ENCODE data around the gene HNRNPF. TPM values are rescaled to one million over a fixed set of nuclear protein-coding genes. Genes with fewer than 3 reads are reported as not detected.

Gene HNRNPF
- total and polyA plus RNA-seq, 2 donors (not counting 3 experiments of a cell fraction or from before 2014, with no cell fraction given) = 144 to 230 TPM

DNA sequence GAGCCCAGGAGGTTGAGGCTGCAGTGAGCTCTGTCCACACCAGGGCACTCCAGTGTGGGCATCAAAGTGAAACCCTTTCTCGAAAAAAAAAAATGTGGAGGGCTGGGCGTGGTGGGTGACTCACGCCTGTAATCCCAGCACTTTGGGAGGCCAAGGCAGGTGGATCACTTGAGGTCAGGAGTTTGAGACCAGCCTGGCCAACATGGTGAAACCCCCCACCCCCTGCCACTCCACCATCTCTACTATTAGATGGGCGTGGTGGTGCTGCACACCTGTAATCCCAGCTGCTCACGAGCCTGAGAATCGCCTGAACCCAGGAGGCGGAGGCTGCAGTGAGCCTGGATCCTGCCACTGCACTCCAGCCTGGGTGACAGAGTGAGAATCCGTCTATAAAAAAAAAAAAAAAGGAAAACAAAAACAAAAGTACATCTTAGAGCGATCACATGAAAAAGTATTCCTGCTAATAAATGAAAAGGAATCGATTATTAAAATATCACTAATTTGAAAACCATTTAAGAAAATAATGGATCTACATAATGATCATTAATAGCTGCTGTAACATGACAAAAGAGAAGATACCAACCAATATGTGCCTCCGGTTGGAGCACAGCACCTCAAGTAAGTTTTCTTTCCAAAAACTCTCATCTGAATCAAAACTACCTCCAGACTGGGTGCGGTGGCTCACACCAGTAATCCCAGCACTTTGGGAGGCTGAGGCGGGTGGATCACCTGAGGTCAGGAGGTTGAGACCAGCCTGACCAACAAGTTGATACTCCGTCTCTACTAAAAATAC, 4.9 kb downstream of the HNRNPF start:
- dilution Hi-C loops (cut with MboI; ENCODE audit: extremely low pct_ligation_motif_present, low sequenced_read_pairs) = no loop called here
- Histone ChIP-seq H3K9me3 (replicated peaks; ENCODE audit: control insufficient read depth, insufficient read depth, low read length) (no peaks in the 10 kb centered on the region), H3K27ac (ENCODE audit: insufficient read depth, low read depth, low read length) (no peak overlapping the region), H2AFZ (ENCODE audit: low read depth, low read length) (no peak overlapping the region), H3K9me1 (replicated peaks; ENCODE audit: control insufficient read depth, extremely low read depth, insufficient read depth, low read length) (no peaks in the 10 kb centered on the region), H4K20me1 (replicated peaks; ENCODE audit: control insufficient read depth, extremely low read depth, insufficient read depth, low read length) (peaks cover 5% of the 10 kb centered on the region), H3K4me2 (ENCODE audit: insufficient read depth, low read length) (no peak overlapping the region), H3K9ac (replicated peaks; ENCODE audit: extremely low read depth, insufficient read depth, low read length) (no peak overlapping the region), H3K79me2 (ENCODE audit: control insufficient read depth, insufficient read depth, low read length) (peaks cover 94% of the 10 kb centered on the region), H3K4me3 (replicated peaks in 1 of 3; ENCODE audit: insufficient read depth in 1 of 3, low read depth in 1 of 3, low read length in 3 of 3) (no peak overlapping the region), H3K36me3 (ENCODE audit: control insufficient read depth in 2 of 2, extremely low read depth in 1 of 2, insufficient read depth in 2 of 2, low read length in 2 of 2) (peaks cover 0 to 2% of the 10 kb centered on the region in 2 experiments), H3K27me3 (ENCODE audit: control insufficient read depth in 2 of 2, insufficient read depth in 2 of 2, low read length in 2 of 2) (no peaks in the 10 kb centered on the region), H3K4me1 (ENCODE audit: control insufficient read depth, extremely low read depth, insufficient read depth, low read length) (peaks cover 41% of the 10 kb centered on the region)
- BruUV-seq (replicated peaks) = no TSS peak
- FAIRE-seq (no peak), DNase-seq (ENCODE audit: low read depth, low spot score) (no peak)
- no peak for TF ChIP-seq FOS (IDR thresholded peaks at IDR 0.05; ENCODE audit: borderline replicate concordance, insufficient read depth, low read length)
- intact Hi-C loops (cut with micrococcal nuclease) = no loop called here
- POLR2A ChIA-PET = no interaction called here
- CTCF ChIA-PET = no interaction called here

- no peak for FAIRE-seq
- H3K36me3 ChIP-seq (ENCODE audit: control insufficient read depth in 2 of 2, extremely low read depth in 1 of 2, insufficient read depth in 2 of 2, low read length in 2 of 2) = peaks cover 0 to 2% of the 10 kb centered on the region in 2 experiments
- POLR2A ChIA-PET = interaction anchor here (0.5 kb wide), 1 partner anchor 15 kb away, joined by 9 read pairs; no protein-coding TSS in a partner anchor
- BruUV-seq (replicated peaks) = no TSS peak
- H4K20me1 ChIP-seq (replicated peaks; ENCODE audit: control insufficient read depth, extremely low read depth, insufficient read depth, low read length) = peaks cover 5% of the 10 kb centered on the region
- H3K79me2 ChIP-seq (ENCODE audit: control insufficient read depth, insufficient read depth, low read length) = peaks cover 99% of the 10 kb centered on the region
- no peak for TF ChIP-seq FOS (IDR thresholded peaks at IDR 0.05; ENCODE audit: borderline replicate concordance, insufficient read depth, low read length)
- TF ChIP-seq EZH2 (IDR thresholded peaks at IDR 0.05; ENCODE audit: borderline replicate concordance, low read depth, low read length, severe bottlenecking) = no peak
- TF ChIP-seq MYC (IDR thresholded peaks at IDR 0.05; ENCODE audit: low read depth, low read length) = no peak
- no peak for TF ChIP-seq JUN (IDR thresholded peaks at IDR 0.05; ENCODE audit: borderline replicate concordance, insufficient read depth, insufficient read length, low read depth)
- TF ChIP-seq MAX (IDR thresholded peaks at IDR 0.05; ENCODE audit: insufficient read depth, insufficient read length) = no peak
- H3K27ac ChIP-seq (ENCODE audit: insufficient read depth, low read depth, low read length) = no peak overlapping the region
- dilution Hi-C loops (cut with MboI; ENCODE audit: extremely low pct_ligation_motif_present, low sequenced_read_pairs) = no loop called here
- H3K4me3 ChIP-seq (replicated peaks in 1 of 3; ENCODE audit: insufficient read depth in 1 of 3, low read depth in 1 of 3, low read length in 3 of 3) = no peak overlapping the region
- CTCF ChIA-PET = no interaction called here
- no peak for DNase-seq (ENCODE audit: low read depth, low spot score)
- no peak overlapping the region for H3K9ac ChIP-seq (replicated peaks; ENCODE audit: extremely low read depth, insufficient read depth, low read length)
- H3K27me3 ChIP-seq (ENCODE audit: control insufficient read depth in 2 of 2, insufficient read depth in 2 of 2, low read length in 2 of 2) = no peaks in the 10 kb centered on the region
- H3K4me2 ChIP-seq (ENCODE audit: insufficient read depth, low read length) = peak overlapping the region; percentile 38
- H3K4me1 ChIP-seq (ENCODE audit: control insufficient read depth, extremely low read depth, insufficient read depth, low read length) = peaks cover 46% of the 10 kb centered on the region
- no peak overlapping the region for H2AFZ ChIP-seq (ENCODE audit: low read depth, low read length)
- intact Hi-C loops (cut with micrococcal nuclease) = no loop called here
- no peaks in the 10 kb centered on the region for H3K9me3 ChIP-seq (replicated peaks; ENCODE audit: control insufficient read depth, insufficient read depth, low read length)
- no peaks in the 10 kb centered on the region for H3K9me1 ChIP-seq (replicated peaks; ENCODE audit: control insufficient read depth, extremely low read depth, insufficient read depth, low read length)
These were observed 6.0 kb downstream of the HNRNPF start for GRCh38 chr10:43402880-43403452.
